IMR-90 (cell line): ENCODE data around the gene BGN. TPM values are rescaled to one million over a fixed set of nuclear protein-coding genes. Genes with fewer than 3 reads are reported as not detected.

Experiments used
- ATAC-seq: fragments of 200-7000 bp; cut with Tn5 transposase; 2 replicates; pipeline ENCODE4 v1.9.1; 2020; ENCODE audit warnings: low read depth, mild to moderate bottlenecking, moderate library complexity
- BruUV-seq: library from RNA; stranded (reverse); fragments of 400-500 nt; replicated peaks from 2 replicates; lab custom pipeline; 2021; lab: Mats Ljungman, UMichigan
- CTCF ChIA-PET: fragments of 300-600 bp; formaldehyde crosslinking; extraction: SDS; loops from one replicate; lab custom pipeline; 2021; ENCODE audit warnings: antibody characterized with exemption; lab: Yijun Ruan, JAX
- POLR2A ChIA-PET: fragments of 300-600 bp; sonication (Branson Sonifier 250); formaldehyde crosslinking; loops from one replicate; lab custom pipeline; 2022; ENCODE audit warnings: antibody characterized with exemption; ENCODE audit not compliant: unreplicated experiment; lab: Charles Lee
- DNase-seq: peaks from one replicate; pipeline ENCODE4 v3.0.0; 2013
- H2AFZ ChIP-seq: replicated peaks from 2 replicates; pipeline ENCODE3; 2013; ENCODE audit warnings: low read length, mild to moderate bottlenecking; ENCODE audit not compliant: poor library complexity
- H2AK5ac ChIP-seq: 2 replicates; pipeline ENCODE4 v1.6.1; 2013; ENCODE audit warnings: low read depth, low read length, inconsistent platforms
- H2AK9ac ChIP-seq: replicated peaks from 2 replicates; pipeline ENCODE3; 2013; ENCODE audit warnings: mild to moderate bottlenecking, low read depth, low read length, moderate library complexity; ENCODE audit not compliant: poor library complexity
- H2BK120ac ChIP-seq: 2 replicates; pipeline ENCODE4 v1.6.1; 2013; ENCODE audit warnings: low read depth, low read length, inconsistent platforms
- H2BK15ac ChIP-seq: 3 replicates; pipeline ENCODE4 v1.6.1; 2013; ENCODE audit warnings: low read depth, low read length, inconsistent platforms
- H2BK20ac ChIP-seq: 2 replicates; pipeline ENCODE4 v1.6.1; 2013; ENCODE audit warnings: low read depth, mild to moderate bottlenecking, inconsistent platforms, low read length, moderate library complexity
- H2BK5ac ChIP-seq: 2 replicates; pipeline ENCODE4 v1.6.1; 2013; ENCODE audit warnings: mild to moderate bottlenecking, low read depth, low read length, inconsistent platforms; ENCODE audit not compliant: poor library complexity, severe bottlenecking
- H3K14ac ChIP-seq: replicated peaks from 2 replicates; pipeline ENCODE4 v1.6.1; 2013; ENCODE audit warnings: low read depth, low read length, inconsistent platforms
- H3K18ac ChIP-seq: 2 replicates; pipeline ENCODE4 v1.6.1; 2013; ENCODE audit warnings: low read depth, low read length, control low read depth
- H3K23ac ChIP-seq: 2 replicates; pipeline ENCODE4 v1.6.1; 2013; ENCODE audit warnings: low read depth, low read length, inconsistent platforms
- H3K27ac ChIP-seq: 2 replicates; pipeline ENCODE4 v1.5.1; 2013; ENCODE audit warnings: mild to moderate bottlenecking, control low read depth, low read length; ENCODE audit not compliant: insufficient read depth
- H3K27me3 ChIP-seq: 2 replicates; pipeline ENCODE4 v1.6.1; 2013; ENCODE audit warnings: low read length; ENCODE audit not compliant: control insufficient read depth, insufficient read depth
- H3K36me3 ChIP-seq: 2 replicates; pipeline ENCODE4 v1.6.1; 2013; ENCODE audit warnings: low read length, mixed read lengths; ENCODE audit not compliant: control insufficient read depth, insufficient read depth
- H3K4ac ChIP-seq: 2 replicates; pipeline ENCODE4 v1.6.1; 2013; ENCODE audit warnings: low read depth, low read length, inconsistent platforms
- H3K4me1 ChIP-seq: 2 replicates; pipeline ENCODE4 v1.6.1; 2013; ENCODE audit warnings: low read length, mixed read lengths; ENCODE audit not compliant: control insufficient read depth, insufficient read depth
- H3K4me2 ChIP-seq: 2 replicates; pipeline ENCODE4 v1.6.1; 2013; ENCODE audit warnings: low read depth, mild to moderate bottlenecking, control low read depth, low read length, moderate library complexity
- H3K4me3 ChIP-seq: 2 replicates; pipeline ENCODE4 v1.5.1; 2013; ENCODE audit warnings: low read depth, mild to moderate bottlenecking, control low read depth, low read length, moderate library complexity; ENCODE audit not compliant: insufficient read depth
- H3K56ac ChIP-seq: 2 replicates; pipeline ENCODE4 v1.6.1; 2013; ENCODE audit warnings: low read length, inconsistent platforms; ENCODE audit not compliant: insufficient read depth; ENCODE audit errors: extremely low read depth
- H3K79me1 ChIP-seq, 2 experiments: 2 replicates each; pipeline ENCODE4 v1.6.1; 2013; ENCODE audit warnings: low read length in 2 of 2, inconsistent platforms in 1 of 2, low read depth in 1 of 2
- H3K9ac ChIP-seq: 2 replicates; pipeline ENCODE4 v1.6.1; 2013; ENCODE audit warnings: low read depth, low read length, control low read depth
- H3K9me1 ChIP-seq: 2 replicates; pipeline ENCODE4 v1.6.1; 2013; ENCODE audit warnings: low read length, inconsistent platforms; ENCODE audit not compliant: insufficient read depth
- H3K9me3 ChIP-seq: 2 replicates; pipeline ENCODE4 v1.6.1; 2013; ENCODE audit warnings: low read length; ENCODE audit not compliant: control insufficient read depth, insufficient read depth
- H4K20me1 ChIP-seq: 2 replicates; pipeline ENCODE4 v1.6.1; 2013; ENCODE audit warnings: low read length, inconsistent platforms; ENCODE audit not compliant: insufficient read depth
- H4K5ac ChIP-seq: 2 replicates; pipeline ENCODE4 v1.6.1; 2013; ENCODE audit warnings: mild to moderate bottlenecking, low read depth, low read length, control low read depth
- H4K8ac ChIP-seq, 2 experiments: 2 replicates each; pipeline ENCODE4 v1.6.1; 2013; ENCODE audit warnings: low read depth in 2 of 2, low read length in 2 of 2, control low read depth in 1 of 2, inconsistent platforms in 1 of 2
- H4K91ac ChIP-seq: 2 replicates; pipeline ENCODE4 v1.6.1; 2013; ENCODE audit warnings: low read depth, low read length, inconsistent platforms; ENCODE audit not compliant: insufficient read depth
- CHD1 ChIP-seq: IDR thresholded peaks from 2 replicates; pipeline ENCODE4 v1.6.1; 2012; ENCODE audit warnings: low read depth, low read length, improper control_type of control experiment
- ELK1 ChIP-seq: fragments of 150-350 bp; IDR thresholded peaks from 2 replicates; pipeline ENCODE4 v1.6.1; 2016; ENCODE audit warnings: low read depth, mild to moderate bottlenecking, low read length, moderate library complexity, borderline replicate concordance
- FOS ChIP-seq: fragments of 150-350 bp; IDR thresholded peaks from 2 replicates; pipeline ENCODE4 v1.6.1; 2016; ENCODE audit warnings: low read depth, low read length
- MAZ ChIP-seq: IDR thresholded peaks from 2 replicates; pipeline ENCODE4 v1.6.1; 2012; ENCODE audit warnings: low read depth, mild to moderate bottlenecking, low read length, improper control_type of control experiment, moderate library complexity, borderline replicate concordance
- MXI1 ChIP-seq: IDR thresholded peaks from 2 replicates; pipeline ENCODE4 v1.6.1; 2012; ENCODE audit warnings: low read depth, mild to moderate bottlenecking, low read length, moderate library complexity, borderline replicate concordance
- POLR2A ChIP-seq: IDR thresholded peaks from 2 replicates; pipeline ENCODE4 v1.6.1; 2012; ENCODE audit warnings: mild to moderate bottlenecking, low read depth, low read length
- RCOR1 ChIP-seq: IDR thresholded peaks from 2 replicates; pipeline ENCODE4 v1.6.1; 2012; ENCODE audit warnings: mild to moderate bottlenecking, low read length, improper control_type of control experiment; ENCODE audit not compliant: insufficient replicate concordance
- SMC3 ChIP-seq: fragments of 150-350 bp; IDR thresholded peaks from 2 replicates; pipeline ENCODE4 v1.6.1; 2016; ENCODE audit warnings: low read depth, mild to moderate bottlenecking, antibody characterized with exemption, low read length, moderate library complexity
- WGBS, 2 experiments: methylation state at CpG; one replicate each; pipeline versions ENCODE4 v1.1.5 to v1.1.7; 2013; ENCODE audit warnings: missing lambda C conversion rate in 2 of 2; ENCODE audit not compliant: insufficient read length in 1 of 2; ENCODE audit errors: extremely low coverage in 2 of 2; 5-methylcytosine and 5-hydroxymethylcytosine counted together
- dilution Hi-C: fragments of 300-500 bp; cut with HindIII; formaldehyde crosslinking; loops from one replicate; pipeline ENCODE4 v1.14.3; 2018; ENCODE audit warnings: low sequenced_read_pairs; ENCODE audit not compliant: unreplicated experiment
- in situ Hi-C: fragments of 300-500 bp; cut with MboI; formaldehyde crosslinking; loops from 3 replicates; pipeline ENCODE4 v1.14.3; 2019; ENCODE audit warnings: low sequenced_read_pairs, inconsistent platforms, mixed read lengths
- intact Hi-C: fragments of 100-400 bp; cut with micrococcal nuclease; formaldehyde crosslinking; loops from 2 replicates; pipeline ENCODE4 v1.10.0; 2022
- polyA plus RNA-seq, 3 experiments: library from polyadenylated mRNA; depleted of rRNA; stranded (reverse); fragments of >200 nt; gene quantifications; 2 replicates each; pipeline ENCODE4 v1.2.3, GENCODE V29; 2012; ENCODE audit warnings: low replicate concordance in 1 of 3
- total RNA-seq: library from RNA; depleted of rRNA; stranded (reverse); fragments of >200 nt; gene quantifications from 2 replicates; pipeline ENCODE4 v1.2.3, GENCODE V29; 2012

BGN gene
- total and polyA plus RNA-seq, 2 of the 4 experiments (the other 2 are of a cell fraction) = 11.3 to 298 TPM

GRCh38 chrX:153446950-153447580 lies 47.7 kb upstream of the BGN start:
- Histone ChIP-seq H3K27ac (no peak overlapping the region), H3K4me3 (no peak overlapping the region), H3K36me3 (no peaks in the 10 kb centered on the region), H3K9me1 (no peaks in the 10 kb centered on the region), H3K4me1 (no peaks in the 10 kb centered on the region), H2AK9ac (no peak overlapping the region), H3K4ac (no peak overlapping the region), H3K14ac (no peak overlapping the region), H2BK20ac (no peak overlapping the region), H3K23ac (no peak overlapping the region), H2BK5ac (no peak overlapping the region), H3K9ac (no peak overlapping the region), H2BK15ac (no peak overlapping the region), H2AFZ (no peak overlapping the region), H3K27me3 (peaks cover under 1% of the 10 kb centered on the region; the same call in 1 of the 2 replicates), H3K4me2 (no peak overlapping the region), H3K18ac (no peak overlapping the region), H2BK120ac (no peak overlapping the region), H4K5ac (no peak overlapping the region), H4K8ac (no peak overlapping the region), H4K20me1 (no peaks in the 10 kb centered on the region; the same call in 1 of the 2 replicates), H3K9me3 (peaks cover 3% of the 10 kb centered on the region; the same call in 1 of the 2 replicates), H3K79me1 (no peaks in the 10 kb centered on the region), H4K91ac (no peak overlapping the region), H2AK5ac (no peak overlapping the region), H3K56ac (no peak overlapping the region)
- intact Hi-C loops = no loop called here
- no peak for ATAC-seq
- CTCF ChIA-PET = no interaction called here
- in situ Hi-C loops = no loop called here
- no peak for DNase-seq
- POLR2A ChIA-PET = no interaction called here
- TF ChIP-seq MXI1 (no peak), RCOR1 (no peak), SMC3 (no peak), FOS (no peak), POLR2A (no peak), MAZ (no peak), ELK1 (no peak), CHD1 (no peak)
- 83% methylated on average over 9 of the region's 17 CpGs; no CpG with 5 or more reads in 1 of the 2 experiments for WGBS, 2 experiments
- dilution Hi-C loops = no loop called here
- BruUV-seq = no TSS peak
